GM18517 (cell line): ENCODE measurements around the gene APBB1IP.
A peak's percentile ranks its signal among the peaks of the same experiment; 100 is the strongest.
"Not testable (repeated sequence)": the region's sequence is repeated elsewhere in the genome, so short reads cannot be mapped to it uniquely, and the experiment has no call there.

ENCODE experiments used
- ATAC-seq: cut with Tn5 transposase; IDR thresholded peaks from one replicate; pipeline ENCODE4 v1.9.1; 2021; ENCODE audit warnings: mild to moderate bottlenecking, moderate library complexity; ENCODE audit not compliant: unreplicated experiment

The APBB1IP gene

DNA sequence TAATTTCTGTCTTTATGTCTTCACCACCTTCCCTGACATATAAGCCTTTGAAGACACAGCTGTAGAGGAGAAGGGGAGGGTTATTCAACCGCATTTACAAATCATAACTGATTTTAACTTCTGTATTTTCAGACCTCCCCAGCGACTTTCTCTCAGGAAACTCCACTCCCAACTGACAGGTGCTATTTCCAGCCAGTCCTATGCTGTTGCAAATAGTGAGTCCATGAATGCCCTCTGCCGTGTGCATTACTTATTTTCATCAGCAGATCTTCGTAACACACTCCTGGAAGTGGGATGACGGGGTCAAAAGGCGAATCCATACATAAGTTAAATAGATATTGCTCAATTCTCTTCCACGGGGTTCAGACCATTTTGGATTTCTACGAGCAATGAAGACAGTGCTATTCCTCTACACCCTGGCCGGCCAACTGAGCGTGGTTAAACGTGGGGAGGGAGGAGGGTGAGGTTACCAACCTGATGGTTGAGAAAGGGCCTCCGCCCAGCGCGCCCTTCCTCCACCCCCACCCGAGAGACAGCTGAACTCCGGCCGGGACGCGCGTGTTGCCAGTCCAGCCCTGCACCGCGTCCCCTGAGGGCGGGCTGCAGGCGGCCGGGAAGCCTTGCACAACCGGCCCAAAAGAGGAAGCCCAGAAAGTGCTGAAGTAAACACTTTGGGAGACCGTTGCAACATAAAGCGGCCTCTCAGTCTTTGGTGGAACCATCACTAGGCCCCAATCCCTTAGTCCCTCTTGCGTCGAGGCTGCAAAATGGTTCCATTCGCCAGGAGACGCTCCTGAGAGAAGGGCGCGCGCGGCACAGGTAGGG, at the start of gene APBB1IP:
Gene APBB1IP (plus strand): TSS at position 705 of the 825 bp plus-strand sequence. CDS start 53,986 bp downstream, outside the sequence.
- ATAC-seq, result peak; percentile 59

- no peak for ATAC-seq
Measured at GRCh38 chr10:26389533-26389932, 48.6 kb upstream of the APBB1IP start.

DNA sequence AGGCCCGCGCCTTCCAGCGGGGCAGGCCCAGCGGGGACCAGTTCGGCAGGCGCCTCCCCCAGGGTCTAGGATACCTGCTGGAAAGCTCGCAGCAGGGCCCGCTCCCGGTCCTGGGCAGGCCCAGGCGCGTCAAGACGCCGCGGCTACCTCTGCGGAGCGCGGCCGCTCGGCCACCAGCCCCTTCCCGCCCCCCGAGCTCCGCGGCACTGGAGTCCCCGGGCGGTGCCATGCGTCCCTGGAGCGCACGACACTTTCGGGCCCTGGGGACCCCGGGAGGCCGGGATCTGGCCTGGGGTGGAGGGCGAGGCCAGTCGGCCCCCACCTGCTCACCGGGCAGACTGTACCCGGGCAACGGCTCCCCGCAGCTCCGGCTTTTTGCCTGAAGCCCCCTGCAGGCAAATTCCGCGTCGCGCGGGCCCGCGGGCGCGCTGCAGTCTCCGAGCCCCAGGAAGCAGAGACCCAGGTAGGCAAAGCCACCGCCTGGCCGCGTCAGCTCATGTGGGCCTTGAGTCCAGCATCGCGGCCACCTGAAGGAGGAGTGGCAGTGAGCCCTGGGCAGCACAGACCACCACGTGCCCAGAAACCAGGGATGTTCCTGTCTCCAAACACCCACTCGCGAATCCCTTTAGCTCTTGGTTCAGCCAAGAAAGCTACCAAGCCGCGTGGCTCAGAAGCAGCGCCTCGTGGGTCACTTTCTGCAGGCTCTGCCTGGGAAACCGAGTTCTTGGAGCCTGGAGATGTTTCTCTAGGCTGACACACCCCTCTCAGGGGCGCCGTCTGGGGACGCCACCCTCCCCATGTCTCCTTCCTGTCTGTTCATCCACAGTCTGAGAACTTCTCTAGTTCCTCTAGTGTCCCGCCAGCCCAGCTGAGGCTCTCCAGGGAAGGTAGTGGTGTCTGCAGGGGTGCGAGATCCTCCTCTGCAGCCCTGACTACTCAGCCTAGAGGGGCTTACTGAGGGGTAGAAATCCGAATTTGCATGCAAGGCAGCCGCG, 46.1 kb upstream of the APBB1IP start:
- ATAC-seq, result no peak

- ATAC-seq, result not testable (repeated sequence)
Measured at GRCh38 chr10:26398353-26398752, 39.8 kb upstream of the APBB1IP start.

DNA sequence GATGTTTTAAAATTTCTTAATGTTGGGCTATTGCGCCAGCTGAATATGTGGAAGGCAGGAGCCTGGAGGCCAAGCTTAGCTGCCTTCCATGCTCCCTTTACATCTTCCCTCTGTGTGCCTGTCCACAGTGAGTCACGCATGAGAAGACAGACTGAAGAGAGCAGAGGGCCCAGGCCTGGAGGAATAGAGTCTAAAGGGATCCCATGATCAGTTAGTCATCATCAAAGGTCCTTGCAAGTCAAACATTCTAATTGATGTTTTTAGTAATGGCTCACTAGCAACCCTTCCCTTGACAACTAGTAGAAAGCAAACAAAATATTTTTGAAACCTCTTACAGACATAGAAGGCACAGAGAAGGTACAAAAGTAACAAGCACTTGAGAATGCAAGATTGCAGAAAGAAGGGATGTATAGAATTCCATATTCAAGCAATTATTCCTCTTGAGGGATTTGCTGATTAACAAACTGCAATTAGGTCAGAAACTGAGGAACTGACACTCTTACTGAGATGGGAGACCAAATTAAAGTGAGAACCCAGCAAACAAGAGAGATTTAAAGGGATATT, 30.7 kb upstream of the APBB1IP start:
- no peak for ATAC-seq

- ATAC-seq, result no peak
Measured at GRCh38 chr10:26408858-26409494, 29.2 kb upstream of the APBB1IP start.

DNA sequence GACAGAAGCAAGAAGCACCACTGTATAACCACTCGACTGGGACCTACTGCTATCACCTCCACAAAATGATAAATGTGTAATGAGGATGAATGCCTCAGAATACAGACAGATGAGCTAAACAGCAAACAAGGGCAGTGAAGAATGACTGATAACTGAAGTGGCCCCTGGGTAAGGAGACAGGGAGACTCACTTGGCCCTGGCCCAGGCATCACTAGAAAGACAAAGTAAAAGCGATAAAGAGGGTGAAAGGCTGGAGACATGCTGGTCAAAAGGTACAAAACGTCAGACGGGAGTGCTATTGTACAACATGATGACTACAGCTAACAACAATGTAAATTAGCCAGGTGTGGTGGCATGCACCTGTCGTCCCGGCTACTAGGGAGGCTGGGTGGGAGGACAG, 27.8 kb upstream of the APBB1IP start:
- ATAC-seq, result no peak

- ATAC-seq, result no peak
Measured at GRCh38 chr10:26412932-26413331, 25.2 kb upstream of the APBB1IP start.

- no peak for ATAC-seq
Measured at GRCh38 chr10:26413375-26413774, 24.8 kb upstream of the APBB1IP start.

DNA sequence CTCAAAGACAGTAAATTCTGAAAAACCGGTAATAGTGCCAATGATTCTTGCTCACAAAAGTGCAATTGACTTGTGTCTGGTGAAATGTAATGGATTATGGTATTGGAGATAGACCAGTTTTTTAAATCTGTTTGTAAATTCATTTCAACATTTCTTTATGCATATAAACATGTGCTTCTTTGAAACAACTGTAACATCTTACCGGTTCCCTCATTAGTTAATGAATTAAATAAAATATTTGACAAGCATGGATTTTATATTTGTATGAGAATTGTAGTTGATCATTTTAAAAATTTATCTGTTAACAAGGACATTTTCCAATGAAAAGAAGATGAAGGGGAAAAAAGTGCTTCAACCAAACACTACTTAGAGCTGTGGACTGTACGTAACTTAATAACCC, 21.0 kb upstream of the APBB1IP start:
- no peak for ATAC-seq

- no peak for ATAC-seq
Measured at GRCh38 chr10:26422977-26423376, 15.2 kb upstream of the APBB1IP start.

DNA sequence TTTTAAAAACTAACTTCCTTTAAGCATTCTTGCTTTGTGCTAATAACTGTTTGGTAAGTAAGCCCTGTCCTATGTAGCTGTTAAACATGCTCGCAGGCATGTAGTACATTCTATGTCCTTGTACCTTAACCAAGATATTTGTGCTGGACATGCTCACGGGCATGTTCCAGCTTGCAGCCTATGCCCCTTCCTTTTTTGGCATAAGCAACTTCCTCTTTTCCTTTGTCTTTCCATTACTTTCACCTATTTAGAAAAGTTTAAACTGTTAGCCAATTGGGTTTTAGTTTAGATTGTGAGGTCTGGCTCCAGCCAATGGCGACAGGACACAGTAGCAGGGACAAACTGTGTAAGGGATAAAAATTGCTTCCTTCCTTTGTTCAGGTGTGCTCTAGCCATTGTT, 14.4 kb upstream of the APBB1IP start:
- no peak for ATAC-seq

- ATAC-seq, result peak; percentile 88
Measured at GRCh38 chr10:26430641-26431163, 7.4 kb upstream of the APBB1IP start.

- no peak for ATAC-seq
Measured at GRCh38 chr10:26432938-26433337, 5.2 kb upstream of the APBB1IP start.

DNA sequence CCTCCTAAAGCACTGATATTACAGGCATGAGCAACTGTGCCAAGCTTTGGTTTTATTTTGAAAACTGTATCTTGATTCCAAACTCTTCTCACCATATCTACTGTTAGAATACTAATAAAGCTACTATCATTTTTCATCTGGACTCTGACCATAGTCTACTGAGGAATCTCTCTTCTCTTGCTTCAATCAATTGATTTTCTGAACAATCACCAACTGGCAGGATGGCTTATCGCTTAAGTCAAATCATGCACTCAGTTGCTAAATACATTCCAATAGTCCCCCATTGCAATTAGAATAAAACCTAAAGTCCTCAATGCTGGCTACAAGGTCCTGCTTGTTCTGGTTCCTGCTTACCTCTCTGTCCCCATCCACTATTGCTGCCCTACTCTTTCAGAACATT, 2.3 kb upstream of the APBB1IP start:
- ATAC-seq, result no peak

DNA sequence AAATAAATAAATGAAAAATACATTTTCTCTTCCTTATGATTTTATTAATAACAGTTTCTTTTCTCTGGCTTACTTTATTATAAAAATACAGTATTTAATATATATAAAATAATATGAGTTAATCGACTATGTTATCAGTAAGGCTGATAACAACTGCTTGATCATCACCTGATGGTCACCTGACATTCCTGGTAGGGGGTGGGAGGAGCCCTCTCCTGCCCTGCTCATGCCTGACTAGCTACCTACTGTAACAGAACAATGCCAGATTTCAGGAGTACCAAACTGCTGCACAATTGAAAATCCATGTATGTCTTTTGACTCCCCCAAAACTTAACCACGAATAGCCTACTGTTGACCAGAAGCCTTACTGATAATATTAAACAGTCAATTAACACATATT, 1.3 kb upstream of the APBB1IP start:
- no peak for ATAC-seq

DNA sequence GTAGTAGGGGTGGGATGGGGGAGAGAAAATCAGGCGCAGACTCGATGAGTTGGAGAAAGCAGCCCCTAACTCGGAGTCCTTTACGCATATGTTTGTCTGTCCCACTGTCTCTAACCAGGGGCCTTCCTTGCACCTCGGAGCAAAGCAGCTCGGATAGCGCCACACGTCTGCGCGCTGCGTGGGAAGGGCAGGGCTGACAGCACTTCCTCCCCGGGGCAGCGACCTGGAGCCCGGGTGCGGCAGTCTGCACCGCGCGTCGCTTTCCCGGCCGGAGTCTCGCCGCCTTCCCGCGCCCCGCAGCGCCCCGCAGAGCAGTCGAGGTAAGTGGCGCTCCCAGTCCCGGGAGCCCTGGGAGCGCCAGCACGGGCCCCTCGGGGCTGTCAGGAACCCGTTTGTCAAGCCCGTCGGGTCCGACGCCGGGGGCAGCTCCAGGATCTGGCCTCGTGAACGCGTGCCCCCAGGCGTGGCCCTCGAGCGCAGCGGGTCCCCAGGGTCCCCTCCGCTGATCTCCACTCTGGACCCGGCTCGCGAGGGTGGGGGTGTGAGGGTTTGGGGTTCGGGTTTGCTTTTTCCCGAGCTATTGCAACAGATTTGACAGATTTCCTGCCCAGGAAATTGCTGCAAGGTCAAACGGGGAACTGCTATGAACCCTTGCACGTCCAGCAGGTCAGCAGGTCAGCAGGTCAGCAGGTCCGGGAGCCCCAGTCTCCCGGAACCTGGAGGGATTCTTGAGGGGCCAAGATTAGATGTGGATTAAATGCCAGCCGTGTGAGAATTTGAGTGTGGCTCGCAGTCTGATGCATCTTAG, 597 bp downstream of the APBB1IP start:
- peak; percentile 38 for ATAC-seq

- no peak for ATAC-seq
Measured at GRCh38 chr10:26439406-26440087, 1.4 kb downstream of the APBB1IP start.

DNA sequence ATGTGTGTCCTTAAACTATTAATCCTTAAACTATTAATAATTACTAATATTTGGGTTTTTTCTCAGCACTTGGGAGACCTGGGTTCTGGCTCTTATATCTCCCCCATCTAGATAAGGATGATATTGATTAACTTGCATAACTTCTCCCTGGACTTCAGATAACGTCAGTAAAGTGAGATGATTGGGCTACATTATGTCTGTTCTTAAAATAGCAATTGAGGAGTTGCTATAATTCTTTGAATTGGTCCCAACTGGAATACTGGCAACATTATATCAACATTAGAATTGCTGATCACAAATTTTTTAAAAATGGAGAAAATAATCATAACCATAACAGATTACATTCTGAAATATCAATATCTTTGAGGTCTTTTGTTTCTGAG, 1.9 kb downstream of the APBB1IP start:
- ATAC-seq, result no peak
